Activated T-helper 9 cell treated with anti-CD3 and anti-CD28 coated beads, Interleukin-2, amount 50 U/mL, for 16 hours (primary cell): ENCODE data around the gene SMIM36.
A peak's percentile ranks its signal among the peaks of the same experiment; 100 is the strongest.
"Not testable (repeated sequence)": the region's sequence is repeated elsewhere in the genome, so short reads cannot be mapped to it uniquely, and the experiment has no call there.

Source experiments
- DNase-seq: peaks from one replicate; pipeline ENCODE4 v3.0.0-alpha.2; 2020; ENCODE audit warnings: low read depth

SMIM36 gene

DNA sequence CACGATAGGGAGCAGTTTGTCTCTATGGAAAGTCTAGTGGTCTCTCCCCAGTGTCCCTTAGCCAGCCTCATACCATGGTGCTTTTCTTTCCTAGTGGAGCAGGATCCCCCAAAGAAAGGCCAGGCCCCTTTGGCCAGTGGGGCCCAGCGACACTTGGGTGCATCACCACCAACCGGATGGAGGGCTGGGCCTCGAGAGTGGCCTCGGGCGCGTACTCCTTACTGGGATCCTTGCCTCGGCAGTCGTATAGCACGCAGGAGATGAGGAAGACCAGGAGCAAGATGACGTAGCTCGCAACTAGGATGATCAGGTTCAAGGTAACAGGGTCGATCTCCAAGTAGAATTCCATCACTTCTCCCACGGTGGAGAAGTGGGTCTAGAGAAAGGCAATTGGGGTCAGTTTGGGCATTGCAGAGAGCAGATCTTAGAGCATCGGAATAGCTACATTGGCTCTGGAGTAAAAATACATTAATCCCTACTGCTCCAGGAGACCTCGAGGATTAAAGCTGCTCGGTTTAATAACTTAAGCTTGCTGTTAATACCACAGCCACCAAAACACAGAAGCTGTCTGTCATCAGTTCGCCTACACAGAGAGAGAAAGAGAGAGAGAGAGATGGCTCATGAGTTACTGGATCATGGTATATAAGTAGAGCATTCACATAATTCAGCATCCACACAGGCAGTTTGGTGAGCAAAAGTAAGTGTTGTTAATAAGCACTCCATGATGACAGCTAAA, at the start of gene SMIM36:
Gene SMIM36 (minus strand): TSS at position 467 of the 736 bp plus-strand sequence.
- no peak for DNase-seq

- DNase-seq, result no peak
Measured at GRCh38 chr17:55555772-55556171, 44.5 kb upstream of the SMIM36 start.

DNA sequence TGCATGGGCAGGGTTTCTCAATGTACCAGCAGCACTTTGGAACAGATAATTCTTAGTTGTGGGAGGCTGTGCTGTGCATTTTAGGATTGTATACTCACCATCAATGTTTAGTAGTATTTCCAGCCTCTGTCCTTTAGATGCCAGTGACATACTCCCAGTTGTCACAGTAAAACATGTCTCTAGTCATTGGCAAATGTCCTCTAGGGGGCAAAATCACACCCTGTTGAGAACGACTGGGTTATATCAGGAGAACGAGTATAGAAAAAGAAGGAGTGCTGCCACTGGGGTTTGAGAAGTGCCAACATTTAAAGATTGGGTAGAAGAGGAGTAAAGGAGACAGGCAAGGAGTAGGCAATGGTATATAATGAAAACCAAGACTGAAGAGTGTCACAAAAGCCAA, 37.9 kb upstream of the SMIM36 start:
- DNase-seq, result no peak

- DNase-seq, result no peak
Measured at GRCh38 chr17:55546991-55547664, 35.9 kb upstream of the SMIM36 start.

DNA sequence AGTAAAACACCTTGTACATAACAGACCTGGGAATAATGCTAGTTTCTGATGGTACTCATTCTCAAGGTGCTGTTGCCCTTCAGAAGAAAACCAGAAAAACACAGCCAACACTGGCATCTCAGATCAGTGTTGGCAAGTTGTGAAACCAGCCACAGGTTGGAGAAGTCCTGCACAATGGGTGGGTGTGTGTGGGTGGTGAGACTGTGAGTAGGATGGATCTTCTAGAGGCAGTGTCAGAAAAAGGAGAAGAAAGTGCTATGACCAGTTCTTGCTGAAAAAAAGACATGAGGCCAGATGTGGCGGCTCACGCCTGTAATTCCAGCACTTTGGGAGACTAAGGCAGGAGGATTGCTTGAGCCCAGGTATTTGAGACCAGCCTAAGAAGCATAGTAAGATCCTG, 35.2 kb upstream of the SMIM36 start:
- DNase-seq, result no peak

DNA sequence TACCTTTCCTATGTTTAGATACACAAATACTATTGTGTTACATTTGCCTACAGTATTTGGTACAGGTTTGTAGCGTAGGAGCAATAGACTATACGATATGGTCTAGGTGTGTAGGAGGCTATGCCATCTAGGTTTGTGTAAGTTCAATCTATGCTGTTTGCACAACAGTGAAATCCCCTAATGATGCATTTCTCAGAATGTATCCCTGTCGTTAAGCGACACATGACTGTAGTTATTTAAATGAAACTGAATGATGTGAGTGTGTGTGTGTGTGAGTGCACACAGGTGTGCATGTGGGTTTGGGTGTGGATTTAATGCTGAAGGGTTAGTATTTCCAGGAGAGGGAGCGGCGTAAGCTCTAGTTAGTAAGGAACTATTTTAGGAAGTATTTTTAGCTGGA, 34.6 kb upstream of the SMIM36 start:
- no peak for DNase-seq

DNA sequence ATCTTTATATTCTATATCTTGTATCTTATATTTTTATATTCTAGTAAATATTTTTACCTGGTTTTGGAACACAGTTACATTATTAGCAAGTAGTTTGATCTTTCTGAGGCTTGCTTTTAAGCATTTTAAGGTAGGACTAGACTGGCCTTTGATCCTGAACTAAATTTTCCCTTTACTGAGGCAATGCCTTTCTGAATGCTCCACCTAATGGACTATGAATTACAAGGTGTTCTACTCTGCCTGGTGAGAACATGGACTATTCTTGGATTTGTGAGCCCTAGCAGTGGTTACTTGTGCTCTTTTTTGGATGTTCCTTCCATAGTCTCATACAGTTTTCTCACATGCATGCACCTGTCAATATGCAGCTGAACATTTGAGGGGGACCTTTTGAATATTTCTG, 32.5 kb upstream of the SMIM36 start:
- no peak for DNase-seq

DNA sequence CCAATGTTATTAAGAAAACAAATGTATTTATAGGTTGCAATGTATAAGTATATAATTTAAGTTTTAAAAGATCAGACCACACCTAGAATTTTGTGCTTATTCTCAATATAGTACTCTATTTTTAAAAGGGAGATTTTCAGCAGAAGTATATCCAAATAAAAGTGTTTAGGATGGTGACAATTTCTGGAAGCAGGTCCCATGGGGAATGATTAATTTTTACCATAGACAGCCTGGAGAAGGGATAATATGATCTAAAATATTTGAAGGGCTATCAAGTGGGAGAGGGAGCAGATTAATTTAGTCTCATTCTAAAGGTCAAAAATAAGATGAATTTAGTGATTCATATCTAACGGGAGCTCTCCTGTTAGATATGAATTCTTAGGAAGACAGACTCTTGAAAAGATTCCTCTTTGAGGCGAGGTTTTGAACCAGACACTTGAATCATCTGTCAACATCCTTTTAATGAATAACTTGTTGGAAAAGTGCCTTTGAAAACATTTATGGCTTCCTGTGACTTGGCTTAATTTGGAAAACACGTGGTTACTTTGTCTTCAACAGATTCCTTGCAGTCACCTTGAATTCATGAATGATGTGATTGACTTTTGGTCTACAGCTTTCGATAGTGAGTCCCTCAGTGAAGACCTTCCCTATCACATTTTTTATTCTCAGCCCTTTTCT, 29.3 kb upstream of the SMIM36 start:
- DNase-seq, result no peak

GRCh38 chr17:55536205-55536604, 25.0 kb upstream of the SMIM36 start:
- DNase-seq, result no peak

DNA sequence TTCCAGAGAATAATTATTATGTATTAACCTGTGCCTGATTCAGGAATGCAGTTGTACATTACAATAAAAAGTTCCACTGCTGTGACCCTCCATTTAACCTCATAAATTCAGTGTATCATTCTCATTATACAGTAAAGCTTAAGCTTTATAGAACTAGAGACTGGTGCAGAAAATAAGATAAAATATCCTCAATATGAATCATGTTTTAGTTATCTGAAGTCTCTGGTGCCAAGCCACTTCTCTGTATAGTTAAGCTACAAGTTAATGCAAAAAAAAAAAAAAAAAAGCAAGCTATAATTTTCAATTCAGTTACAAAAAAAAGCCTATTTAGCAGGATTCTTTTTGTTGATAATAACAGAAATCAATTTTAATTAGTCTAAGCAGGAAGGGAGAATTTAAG, 22.4 kb upstream of the SMIM36 start:
- DNase-seq, result no peak

DNA sequence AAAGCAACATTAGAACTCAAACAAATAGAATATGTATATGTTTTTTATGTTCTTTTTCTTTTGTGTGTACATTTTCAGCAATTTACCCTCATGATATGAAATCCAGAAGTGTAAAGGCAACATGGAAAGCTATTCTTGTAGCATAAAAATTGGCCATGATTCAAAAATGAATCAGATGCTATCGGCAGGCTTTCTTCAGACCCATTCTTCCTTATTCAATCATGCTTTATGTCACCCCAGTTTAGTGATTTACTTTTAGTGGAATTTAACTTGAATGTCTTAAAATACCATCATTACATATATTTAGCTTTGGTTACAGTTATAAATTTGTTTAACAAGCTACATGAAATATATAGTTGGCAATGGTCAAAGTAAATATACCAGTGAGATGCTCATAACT, 21.4 kb upstream of the SMIM36 start:
- DNase-seq, result no peak

DNA sequence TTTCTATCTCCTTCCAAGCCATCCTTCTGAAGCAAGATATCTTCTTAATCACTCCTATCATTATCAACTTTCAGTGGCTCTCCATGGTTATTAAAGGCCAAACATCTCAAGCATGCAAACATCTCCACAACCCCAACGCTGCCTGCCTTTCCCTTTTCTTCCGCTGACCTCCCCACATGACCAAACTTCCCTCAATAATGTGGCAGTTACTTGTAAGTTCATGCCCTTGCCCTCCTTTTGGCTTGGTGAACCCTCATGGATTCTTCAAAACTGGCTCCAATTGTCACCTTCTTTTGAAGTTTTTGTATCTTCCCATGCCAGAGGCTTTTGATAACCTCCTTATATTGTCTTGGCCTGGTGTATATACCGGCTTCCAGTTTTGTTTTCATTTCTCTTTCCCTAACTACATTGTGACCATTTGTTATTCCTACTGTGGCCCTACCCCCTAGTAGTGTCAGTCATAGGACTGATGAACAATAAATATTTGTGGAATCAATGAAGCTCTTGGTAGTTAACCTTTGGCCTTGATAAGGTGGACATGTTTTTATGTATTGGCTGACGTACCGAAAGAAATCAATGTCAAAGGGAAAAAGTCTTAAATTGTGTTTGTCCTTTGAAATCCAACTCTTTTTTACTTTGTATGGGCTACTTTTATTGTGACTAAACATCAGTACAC, 19.9 kb upstream of the SMIM36 start:
- no peak for DNase-seq

DNA sequence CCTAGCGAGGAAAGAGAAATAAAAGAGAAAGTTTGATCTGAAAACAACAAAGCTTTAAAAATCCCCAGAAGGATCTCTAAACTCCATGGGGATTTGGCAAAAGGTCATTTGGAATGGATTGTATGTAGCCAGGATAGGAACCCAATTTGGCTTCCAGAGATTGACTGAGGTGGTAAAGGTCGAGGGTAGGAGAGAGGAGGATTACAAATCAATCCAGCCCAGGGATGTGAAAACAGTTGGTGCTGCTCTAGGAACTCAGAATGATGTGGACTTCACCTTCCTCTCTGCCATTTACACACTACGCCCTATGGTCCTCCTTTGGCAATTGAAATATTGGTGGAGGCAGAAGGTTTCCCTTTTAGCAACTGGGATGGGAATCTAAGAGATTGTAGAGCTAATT, 18.8 kb upstream of the SMIM36 start:
- no peak for DNase-seq

DNA sequence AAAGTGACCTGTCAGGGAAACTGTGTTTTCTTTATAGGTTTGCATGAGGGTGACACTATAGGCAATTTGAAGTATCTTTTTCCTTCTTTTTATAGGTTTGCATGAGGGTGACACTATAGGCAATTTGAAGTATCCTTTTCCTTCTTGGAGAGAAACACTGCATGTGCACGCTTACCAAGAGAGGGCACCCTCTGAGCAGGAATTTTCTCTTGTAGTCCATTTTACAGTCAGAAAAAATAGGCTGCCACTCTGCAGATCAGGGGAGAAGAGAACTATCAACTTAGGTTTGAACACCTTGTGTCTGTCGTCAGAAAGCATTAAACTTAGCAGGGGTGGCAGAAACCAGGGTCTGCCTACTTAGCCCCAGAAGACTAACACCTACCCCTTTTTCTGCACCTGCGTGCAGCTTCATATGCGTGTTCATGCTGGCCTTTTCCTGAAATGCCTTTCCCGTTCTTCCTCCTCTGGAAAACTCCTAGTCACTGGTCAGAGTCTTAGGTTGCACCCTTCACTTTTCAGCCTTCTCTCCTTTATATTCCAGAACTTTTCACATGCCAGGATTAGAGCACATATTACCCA, 16.4 kb upstream of the SMIM36 start:
- DNase-seq, result no peak

GRCh38 chr17:55524440-55525220, 13.4 kb upstream of the SMIM36 start:
- no peak for DNase-seq

- not testable (repeated sequence) for DNase-seq
Measured at GRCh38 chr17:55523032-55523431, 11.8 kb upstream of the SMIM36 start.

DNA sequence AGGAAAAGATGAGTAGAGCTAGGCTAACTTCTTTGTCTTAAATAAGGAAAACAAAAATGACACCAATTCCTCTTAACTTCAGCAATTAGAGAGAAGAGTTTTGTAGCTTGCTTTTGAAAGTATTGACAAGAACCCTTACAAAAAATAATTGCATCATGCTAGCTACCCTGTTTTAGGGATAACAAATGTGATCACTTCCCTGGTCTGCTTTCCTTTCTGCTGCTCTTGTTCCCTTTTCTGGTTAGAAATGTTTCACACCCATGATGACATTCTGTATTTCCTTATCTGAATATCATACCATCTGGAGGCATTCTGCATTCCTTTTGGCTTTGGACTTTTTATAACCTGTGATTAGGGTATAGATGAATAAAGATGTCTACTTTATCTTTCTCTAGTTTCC, 9.9 kb upstream of the SMIM36 start:
- no peak for DNase-seq

GRCh38 chr17:55520402-55520801, 9.2 kb upstream of the SMIM36 start:
- no peak for DNase-seq

DNA sequence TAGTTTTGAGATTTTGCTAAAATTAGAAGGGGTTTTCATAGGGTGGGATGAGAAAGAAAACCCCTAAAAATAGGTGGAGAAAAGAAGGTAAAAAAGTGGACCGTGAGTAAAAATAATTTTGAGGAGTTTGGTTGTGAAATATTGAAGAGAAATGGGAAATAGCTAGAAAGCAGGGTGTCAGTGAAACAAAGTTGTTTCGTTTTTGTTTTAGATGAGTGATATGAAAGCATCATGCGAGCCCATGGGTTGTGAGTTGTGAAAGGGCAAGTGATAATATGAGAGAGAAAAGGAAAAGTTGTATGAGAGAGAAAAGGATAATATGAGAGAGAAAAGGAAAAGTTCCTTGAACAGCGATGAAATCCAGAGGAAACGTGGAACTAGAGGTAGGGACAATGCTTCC, 7.3 kb upstream of the SMIM36 start:
- DNase-seq, result no peak

DNA sequence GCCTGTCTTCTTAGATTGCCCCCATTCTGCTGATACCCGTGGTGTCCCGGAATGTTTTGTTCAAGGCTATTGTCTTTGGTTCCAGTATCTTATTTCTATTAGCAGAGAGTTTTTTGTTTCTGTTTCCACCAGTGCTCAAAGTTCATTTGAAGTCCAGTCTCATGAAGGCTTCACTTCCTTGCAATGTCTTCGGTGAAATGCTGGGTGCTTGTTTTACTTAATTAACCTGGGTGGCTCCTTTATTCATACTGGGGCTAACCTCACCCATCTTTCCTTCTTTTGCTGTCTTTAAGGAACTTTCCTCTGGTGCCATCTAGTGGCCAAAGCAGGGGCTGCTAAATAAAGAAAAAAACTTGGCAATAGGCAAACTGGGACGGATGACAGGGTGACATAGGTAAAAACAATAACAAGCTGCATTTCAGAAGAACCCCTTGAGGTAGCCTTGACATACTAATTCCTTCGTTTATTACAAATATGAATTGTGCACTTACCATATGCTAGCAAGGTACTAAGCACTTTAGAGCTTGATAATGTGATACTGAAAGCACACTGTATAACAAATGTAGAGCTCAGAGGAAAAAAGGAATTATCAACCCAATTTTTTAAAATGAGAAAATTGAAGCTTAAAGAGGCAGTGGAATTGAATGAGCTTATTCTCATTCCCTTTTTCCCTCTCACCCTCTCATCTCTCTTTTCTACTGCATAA, 2.8 kb upstream of the SMIM36 start:
- peak; percentile 40 for DNase-seq

DNA sequence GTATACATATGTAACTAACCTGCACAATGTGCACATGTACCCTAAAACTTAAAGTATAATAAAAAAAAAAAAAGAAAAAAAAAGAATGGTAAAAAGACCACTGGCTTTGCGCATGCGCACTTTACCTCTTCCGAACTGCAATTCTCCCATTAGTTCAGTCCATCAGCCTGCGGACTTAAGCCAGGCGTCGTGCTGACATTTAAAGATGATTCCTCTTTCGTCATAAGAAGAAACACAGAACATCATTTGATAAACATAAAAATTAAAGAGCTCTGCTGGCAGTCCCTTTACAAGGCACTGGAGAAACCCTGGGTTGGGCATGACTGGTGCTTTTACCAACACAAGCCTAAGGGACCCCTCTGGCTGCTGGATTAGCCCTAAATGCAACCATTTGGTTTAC, 3.6 kb downstream of the SMIM36 start:
- not testable (repeated sequence) for DNase-seq
